ENCODE data around the gene LRRC7.

Gene LRRC7

GRCh38 chr1:70072231-70072751 is 504.6 kb downstream of the LRRC7 start:
- H3K4me2 ChIP-seq (ENCODE audit: insufficient read depth, low read length, poor library complexity, severe bottlenecking): no peak overlapping the region
- H3K18ac ChIP-seq (ENCODE audit: low read length): no peak overlapping the region
- H2BK120ac ChIP-seq (ENCODE audit: low read depth, low read length): no peak overlapping the region
- no peak overlapping the region for H2BK15ac ChIP-seq (ENCODE audit: low read length)
- H3K4me1 ChIP-seq (ENCODE audit: control insufficient read depth in 2 of 2, insufficient read depth in 1 of 2, low read depth in 1 of 2, low read length in 2 of 2): peaks cover 3 to 4% of the 10 kb centered on the region in 2 donors
- H3K27me3 ChIP-seq (ENCODE audit: control insufficient read depth in 3 of 3, insufficient read depth in 3 of 3, low read depth in 1 of 3, low read length in 3 of 3): no peaks in the 10 kb centered on the region
- H4K91ac ChIP-seq (ENCODE audit: low read depth, low read length, poor library complexity): no peak overlapping the region
- no peak overlapping the region for H3K9ac ChIP-seq (ENCODE audit: low read depth, low read length, poor library complexity)
- no peak overlapping the region for H3K14ac ChIP-seq (ENCODE audit: low read length)
- H2AFZ ChIP-seq (ENCODE audit: low read length): no peak overlapping the region
- no peak overlapping the region for H2BK12ac ChIP-seq (ENCODE audit: low read length)
- H3K4ac ChIP-seq (ENCODE audit: low read length): no peak overlapping the region
- no peak overlapping the region for H2BK5ac ChIP-seq (ENCODE audit: low read length)
- no peak overlapping the region for H2AK5ac ChIP-seq (ENCODE audit: low read depth, low read length)
- no peaks in the 10 kb centered on the region for H3K36me3 ChIP-seq (replicated peaks in 1 of 2; ENCODE audit: control insufficient read depth in 2 of 2, insufficient read depth in 2 of 2, low read length in 2 of 2)
- H3K4me3 ChIP-seq (ENCODE audit: low read length in 2 of 2): no peak overlapping the region
- no peak overlapping the region for H3K27ac ChIP-seq (replicated peaks; ENCODE audit: low read length)
- H3K23ac ChIP-seq (ENCODE audit: low read depth, low read length, poor library complexity): no peak overlapping the region
- no peak for DNase-seq (ENCODE audit: low spot score)
- H4K8ac ChIP-seq (ENCODE audit: low read depth, low read length): no peak overlapping the region
- no peaks in the 10 kb centered on the region for H3K79me1 ChIP-seq (ENCODE audit: low read depth, low read length)
- H3K9me3 ChIP-seq (replicated peaks in 1 of 2; ENCODE audit: control insufficient read depth in 2 of 2, insufficient read depth in 1 of 2, low read depth in 1 of 2, low read length in 2 of 2): no peaks in the 10 kb centered on the region

- Histone ChIP-seq H3K9ac (ENCODE audit: low read depth, low read length, poor library complexity) (no peak overlapping the region), H3K9me3 (replicated peaks in 1 of 2; ENCODE audit: control insufficient read depth in 2 of 2, insufficient read depth in 1 of 2, low read depth in 1 of 2, low read length in 2 of 2) (no peaks in the 10 kb centered on the region), H3K4ac (ENCODE audit: low read length) (no peak overlapping the region), H2BK12ac (ENCODE audit: low read length) (no peak overlapping the region), H3K36me3 (replicated peaks in 1 of 2; ENCODE audit: control insufficient read depth in 2 of 2, insufficient read depth in 2 of 2, low read length in 2 of 2) (no peaks in the 10 kb centered on the region), H2AK5ac (ENCODE audit: low read depth, low read length) (no peak overlapping the region), H4K8ac (ENCODE audit: low read depth, low read length) (no peak overlapping the region), H3K4me1 (ENCODE audit: control insufficient read depth in 2 of 2, insufficient read depth in 1 of 2, low read depth in 1 of 2, low read length in 2 of 2) (peaks cover 1 to 4% of the 10 kb centered on the region in 2 donors), H4K91ac (ENCODE audit: low read depth, low read length, poor library complexity) (no peak overlapping the region), H3K4me3 (ENCODE audit: low read length in 2 of 2) (no peak overlapping the region), H2BK15ac (ENCODE audit: low read length) (no peak overlapping the region), H3K23ac (ENCODE audit: low read depth, low read length, poor library complexity) (no peak overlapping the region), H3K14ac (ENCODE audit: low read length) (no peak overlapping the region), H3K4me2 (ENCODE audit: insufficient read depth, low read length, poor library complexity, severe bottlenecking) (no peak overlapping the region), H2BK120ac (ENCODE audit: low read depth, low read length) (no peak overlapping the region), H3K27ac (replicated peaks; ENCODE audit: low read length) (no peak overlapping the region), H3K27me3 (ENCODE audit: control insufficient read depth in 3 of 3, insufficient read depth in 3 of 3, low read depth in 1 of 3, low read length in 3 of 3) (no peaks in the 10 kb centered on the region), H2AFZ (ENCODE audit: low read length) (no peak overlapping the region), H3K79me1 (ENCODE audit: low read depth, low read length) (no peaks in the 10 kb centered on the region), H3K18ac (ENCODE audit: low read length) (peak overlapping the region; percentile 51), H2BK5ac (ENCODE audit: low read length) (no peak overlapping the region)
- no CpG with 5 or more reads among the region's 7 CpGs for WGBS, 2 donors (ENCODE audit: extremely low coverage in 2 of 2, insufficient read length in 2 of 2, insufficient replicate concordance in 1 of 2)
- DNase-seq (ENCODE audit: low spot score): no peak
Observed at GRCh38 chr1:70075761-70076160, 508.0 kb downstream of the LRRC7 start.

GRCh38 chr1:70077066-70077465 is 509.3 kb downstream of the LRRC7 start:
- DNase-seq (ENCODE audit: low spot score): no peak
- H3K9ac ChIP-seq (ENCODE audit: low read depth, low read length, poor library complexity): no peak overlapping the region
- no peak overlapping the region for H3K4ac ChIP-seq (ENCODE audit: low read length)
- no peak overlapping the region for H2BK15ac ChIP-seq (ENCODE audit: low read length)
- no peaks in the 10 kb centered on the region for H3K9me3 ChIP-seq (replicated peaks in 1 of 2; ENCODE audit: control insufficient read depth in 2 of 2, insufficient read depth in 1 of 2, low read depth in 1 of 2, low read length in 2 of 2)
- no peak overlapping the region for H3K27ac ChIP-seq (replicated peaks; ENCODE audit: low read length)
- no peak overlapping the region for H4K8ac ChIP-seq (ENCODE audit: low read depth, low read length)
- peaks cover 0 to 4% of the 10 kb centered on the region in 2 donors for H3K4me1 ChIP-seq (ENCODE audit: control insufficient read depth in 2 of 2, insufficient read depth in 1 of 2, low read depth in 1 of 2, low read length in 2 of 2)
- H2BK12ac ChIP-seq (ENCODE audit: low read length): no peak overlapping the region
- no peak overlapping the region for H2BK120ac ChIP-seq (ENCODE audit: low read depth, low read length)
- H3K36me3 ChIP-seq (replicated peaks in 1 of 2; ENCODE audit: control insufficient read depth in 2 of 2, insufficient read depth in 2 of 2, low read length in 2 of 2): no peaks in the 10 kb centered on the region
- H3K27me3 ChIP-seq (ENCODE audit: control insufficient read depth in 3 of 3, insufficient read depth in 3 of 3, low read depth in 1 of 3, low read length in 3 of 3): no peaks in the 10 kb centered on the region
- H3K18ac ChIP-seq (ENCODE audit: low read length): no peak overlapping the region
- no CpG with 5 or more reads among the region's 1 CpG for WGBS, 2 donors (ENCODE audit: extremely low coverage in 2 of 2, insufficient read length in 2 of 2, insufficient replicate concordance in 1 of 2)
- H3K79me1 ChIP-seq (ENCODE audit: low read depth, low read length): no peaks in the 10 kb centered on the region
- no peak overlapping the region for H2AK5ac ChIP-seq (ENCODE audit: low read depth, low read length)
- H3K23ac ChIP-seq (ENCODE audit: low read depth, low read length, poor library complexity): no peak overlapping the region
- no peak overlapping the region for H3K14ac ChIP-seq (ENCODE audit: low read length)
- H3K4me3 ChIP-seq (ENCODE audit: low read length in 2 of 2): no peak overlapping the region
- no peak overlapping the region for H2BK5ac ChIP-seq (ENCODE audit: low read length)
- H3K4me2 ChIP-seq (ENCODE audit: insufficient read depth, low read length, poor library complexity, severe bottlenecking): no peak overlapping the region
- H2AFZ ChIP-seq (ENCODE audit: low read length): no peak overlapping the region
- H4K91ac ChIP-seq (ENCODE audit: low read depth, low read length, poor library complexity): no peak overlapping the region

GRCh38 chr1:70079546-70079945 is 511.8 kb downstream of the LRRC7 start:
- no peak overlapping the region for H3K18ac ChIP-seq (ENCODE audit: low read length)
- DNase-seq (ENCODE audit: low spot score): no peak

More at GRCh38 chr1:70079546-70079945, 511.8 kb downstream of the LRRC7 start:
- Histone ChIP-seq H3K9me3 (replicated peaks in 1 of 2; ENCODE audit: control insufficient read depth in 2 of 2, insufficient read depth in 1 of 2, low read depth in 1 of 2, low read length in 2 of 2) (no peaks in the 10 kb centered on the region), H3K4me2 (ENCODE audit: insufficient read depth, low read length, poor library complexity, severe bottlenecking) (no peak overlapping the region), H4K91ac (ENCODE audit: low read depth, low read length, poor library complexity) (no peak overlapping the region), H3K9ac (ENCODE audit: low read depth, low read length, poor library complexity) (no peak overlapping the region), H2BK15ac (ENCODE audit: low read length) (no peak overlapping the region), H4K8ac (ENCODE audit: low read depth, low read length) (no peak overlapping the region), H3K27ac (replicated peaks; ENCODE audit: low read length) (no peak overlapping the region), H2BK120ac (ENCODE audit: low read depth, low read length) (no peak overlapping the region), H3K36me3 (replicated peaks in 1 of 2; ENCODE audit: control insufficient read depth in 2 of 2, insufficient read depth in 2 of 2, low read length in 2 of 2) (no peaks in the 10 kb centered on the region), H2AFZ (ENCODE audit: low read length) (no peak overlapping the region), H3K4me3 (ENCODE audit: low read length in 2 of 2) (no peak overlapping the region), H3K79me1 (ENCODE audit: low read depth, low read length) (no peaks in the 10 kb centered on the region), H3K4ac (ENCODE audit: low read length) (no peak overlapping the region), H3K4me1 (ENCODE audit: control insufficient read depth in 2 of 2, insufficient read depth in 1 of 2, low read depth in 1 of 2, low read length in 2 of 2) (no peaks in the 10 kb centered on the region), H3K27me3 (ENCODE audit: control insufficient read depth in 3 of 3, insufficient read depth in 3 of 3, low read depth in 1 of 3, low read length in 3 of 3) (no peaks in the 10 kb centered on the region), H2BK12ac (ENCODE audit: low read length) (no peak overlapping the region), H2BK5ac (ENCODE audit: low read length) (no peak overlapping the region), H2AK5ac (ENCODE audit: low read depth, low read length) (no peak overlapping the region), H3K23ac (ENCODE audit: low read depth, low read length, poor library complexity) (no peak overlapping the region), H3K14ac (ENCODE audit: low read length) (no peak overlapping the region)
- 100% methylated on average over 1 of the region's 2 CpGs for WGBS, 2 donors (ENCODE audit: extremely low coverage in 2 of 2, insufficient read length in 2 of 2, insufficient replicate concordance in 1 of 2)

Data from neuronal stem cell (in vitro differentiated cells).